Body of pancreas (tissue), 4 donors: ENCODE measurements around the gene NSFL1C. TPM values are rescaled to one million over a fixed set of nuclear protein-coding genes. Genes with fewer than 3 reads are reported as not detected.
A peak's percentile ranks its signal among the peaks of the same experiment; 100 is the strongest.

Experiments used
- ATAC-seq: fragments of 150-250 bp; one replicate; pipeline ENCODE4 v1.9.1; 2016
- DNase-seq, 4 donors: peaks; one replicate each; pipeline ENCODE4 v3.0.0-alpha.2; 2019
- H3K27ac ChIP-seq, 4 donors: fragments of 200-600 bp; sonication (generic); 1 replicate in 3 of 4; 2 replicates in 1 of 4; pipeline versions ENCODE4 v1.5.1 to v1.6.1; 2016 to 2019; ENCODE audit warnings: mild to moderate bottlenecking in 1 of 4, mixed read lengths in 1 of 4, moderate library complexity in 1 of 4
- H3K27me3 ChIP-seq, 2 donors: fragments of 200-600 bp; sonication (generic); one replicate each; pipeline ENCODE4 v1.6.0; 2016; ENCODE audit warnings: mild to moderate bottlenecking in 1 of 2
- H3K36me3 ChIP-seq, 2 donors: fragments of 200-600 bp; sonication (generic); replicated peaks in 1 of 2; 2 replicates each; pipeline ENCODE4 v1.5.1; 2016; ENCODE audit warnings: low read depth in 2 of 2; ENCODE audit not compliant: insufficient read depth in 1 of 2
- H3K4me1 ChIP-seq: fragments of 200-600 bp; sonication (generic); one replicate; pipeline ENCODE4 v1.6.0; 2016
- H3K4me3 ChIP-seq, 2 donors: fragments of 200-600 bp; sonication (generic); 1 replicate in 1 of 2; 2 replicates in 1 of 2; pipeline ENCODE4 v1.5.1; 2016 to 2019
- H3K9me3 ChIP-seq, 3 donors: fragments of 200-600 bp; sonication (generic); 1 replicate in 2 of 3; 2 replicates in 1 of 3; pipeline ENCODE4 v1.5.1; 2016
- POLR2A ChIP-seq, 3 donors: fragments of 450-650 bp; IDR thresholded peaks; one replicate each; pipeline ENCODE4 v1.6.1; 2016; ENCODE audit warnings: antibody characterized with exemption in 3 of 3, mild to moderate bottlenecking in 2 of 3
- WGBS, 2 donors: methylation state at CpG; one replicate each; pipeline ENCODE4 v1.1.5; 2017; 5-methylcytosine and 5-hydroxymethylcytosine counted together
- intact Hi-C: fragments of 100-400 bp; cut with DNase I; formaldehyde crosslinking; loops from one replicate; pipeline ENCODE4 v1.15.1; 2023
- total RNA-seq, 2 donors: library from RNA; depleted of rRNA; stranded (reverse); fragments of >200 nt; gene quantifications; one replicate each; pipeline ENCODE4 v1.1.0, GENCODE V29; 2016
- TF ChIP-seq, protein P1 (sequence below), 7 experiments: fragments of 450-650 bp in 4 of 7; fragments of 200-600 bp in 3 of 7; sonication (generic) in 3 of 7; IDR thresholded peaks; one replicate each; pipeline ENCODE4 v1.5.1; 2016 to 2019; ENCODE audit warnings: antibody characterized with exemption in 7 of 7

Gene NSFL1C
- total RNA-seq, 2 donors from 2014 or later, result 23.1 to 33.7 TPM

DNA sequence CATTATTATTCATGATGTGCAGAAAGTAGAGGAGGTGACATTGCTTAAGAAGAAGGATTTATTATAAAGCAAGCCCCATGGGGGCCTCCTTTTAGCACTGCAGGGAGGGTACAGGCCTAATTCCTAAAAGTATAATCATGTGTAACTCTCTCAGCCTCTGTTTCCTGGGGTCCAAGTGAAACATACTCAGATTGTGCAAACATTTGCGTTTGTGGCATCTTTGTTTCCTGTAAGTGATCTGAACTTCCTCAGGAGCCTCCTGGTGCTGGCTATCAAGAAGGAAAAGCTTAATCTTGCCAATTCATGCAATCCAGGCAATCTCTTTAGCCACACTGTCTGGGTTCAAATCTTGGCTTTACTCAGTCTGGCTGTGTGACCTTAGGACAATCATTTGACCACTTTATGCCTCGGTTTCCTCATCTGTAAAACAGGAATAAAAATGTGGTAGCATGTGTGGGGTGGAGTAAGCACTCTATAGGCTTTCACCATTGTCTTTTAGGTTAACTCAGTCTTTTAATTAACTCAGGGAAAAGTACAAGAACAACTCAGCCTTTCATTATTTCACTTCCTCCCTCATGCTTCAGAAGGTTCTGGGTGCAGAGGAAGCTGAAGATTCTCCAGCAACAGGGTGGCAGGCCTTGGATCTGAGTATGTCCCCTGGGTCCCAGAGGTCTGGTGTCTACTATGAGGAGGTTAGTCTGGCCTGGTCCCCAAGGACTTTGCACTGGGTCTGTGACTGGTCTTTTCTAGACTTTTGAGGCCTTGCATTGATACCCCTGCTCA is 25.4 kb upstream of the NSFL1C start:
- no peak for ATAC-seq

DNA sequence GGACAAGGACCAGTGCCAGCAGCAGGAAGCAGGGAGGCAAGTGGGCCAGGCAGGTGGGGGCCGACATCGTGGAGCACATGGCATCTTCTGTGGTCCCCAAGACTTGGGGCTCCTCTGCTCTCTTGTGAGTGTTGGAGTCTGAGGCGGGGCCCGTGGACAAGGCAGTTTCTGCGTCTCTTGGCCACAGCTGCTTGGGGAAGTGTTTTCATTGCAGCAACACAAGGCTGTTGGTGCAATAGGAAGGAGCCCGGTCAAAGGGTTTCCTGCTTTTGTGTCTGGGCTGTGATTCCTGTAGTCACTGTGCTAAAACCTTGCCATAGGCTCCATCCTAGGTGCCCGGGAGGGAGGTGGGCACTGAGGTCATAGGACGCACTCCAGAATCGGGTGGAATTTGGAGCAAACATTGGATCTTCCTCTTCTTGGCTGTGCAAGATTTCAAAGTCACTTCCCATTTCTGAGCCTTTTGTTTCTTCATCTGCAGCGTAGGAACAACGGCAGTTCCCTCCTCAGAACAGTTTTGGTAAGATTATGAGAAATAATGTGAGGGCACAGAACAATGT is 24.7 kb upstream of the NSFL1C start, which contains the start of gene SIRPB2:
TSS of gene SIRPB2 (minus strand) at position 140 of the 560 bp plus-strand sequence. CDS start at position 79, 61 bp downstream.
- TF ChIP-seq POLR2A (IDR thresholded peaks at IDR 0.05), result peak in 2 of 3 donors; percentile 21 to 55
- TF ChIP-seq, protein P1, sequence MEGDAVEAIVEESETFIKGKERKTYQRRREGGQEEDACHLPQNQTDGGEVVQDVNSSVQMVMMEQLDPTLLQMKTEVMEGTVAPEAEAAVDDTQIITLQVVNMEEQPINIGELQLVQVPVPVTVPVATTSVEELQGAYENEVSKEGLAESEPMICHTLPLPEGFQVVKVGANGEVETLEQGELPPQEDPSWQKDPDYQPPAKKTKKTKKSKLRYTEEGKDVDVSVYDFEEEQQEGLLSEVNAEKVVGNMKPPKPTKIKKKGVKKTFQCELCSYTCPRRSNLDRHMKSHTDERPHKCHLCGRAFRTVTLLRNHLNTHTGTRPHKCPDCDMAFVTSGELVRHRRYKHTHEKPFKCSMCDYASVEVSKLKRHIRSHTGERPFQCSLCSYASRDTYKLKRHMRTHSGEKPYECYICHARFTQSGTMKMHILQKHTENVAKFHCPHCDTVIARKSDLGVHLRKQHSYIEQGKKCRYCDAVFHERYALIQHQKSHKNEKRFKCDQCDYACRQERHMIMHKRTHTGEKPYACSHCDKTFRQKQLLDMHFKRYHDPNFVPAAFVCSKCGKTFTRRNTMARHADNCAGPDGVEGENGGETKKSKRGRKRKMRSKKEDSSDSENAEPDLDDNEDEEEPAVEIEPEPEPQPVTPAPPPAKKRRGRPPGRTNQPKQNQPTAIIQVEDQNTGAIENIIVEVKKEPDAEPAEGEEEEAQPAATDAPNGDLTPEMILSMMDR (IDR thresholded peaks at IDR 0.05), result no peak

More for the DNA sequence above, 25.4 kb upstream of the NSFL1C start:
- intact Hi-C loops, result no loop called here
- Histone ChIP-seq H3K27ac (peak overlapping the region in 1 of 4 donors; percentile 77), H3K9me3 (no peaks in the 10 kb centered on the region), H3K4me1 (no peaks in the 10 kb centered on the region), H3K36me3 (no peaks in the 10 kb centered on the region), H3K4me3 (no peak overlapping the region), H3K27me3 (no peaks in the 10 kb centered on the region)
- TF ChIP-seq, protein P1 (IDR thresholded peaks at IDR 0.05), result no peak
- no peak for TF ChIP-seq POLR2A (IDR thresholded peaks at IDR 0.05)
- no peak for DNase-seq
- 35 to 60% methylated on average over 2 of the region's 2 CpGs for WGBS, 2 donors

DNA sequence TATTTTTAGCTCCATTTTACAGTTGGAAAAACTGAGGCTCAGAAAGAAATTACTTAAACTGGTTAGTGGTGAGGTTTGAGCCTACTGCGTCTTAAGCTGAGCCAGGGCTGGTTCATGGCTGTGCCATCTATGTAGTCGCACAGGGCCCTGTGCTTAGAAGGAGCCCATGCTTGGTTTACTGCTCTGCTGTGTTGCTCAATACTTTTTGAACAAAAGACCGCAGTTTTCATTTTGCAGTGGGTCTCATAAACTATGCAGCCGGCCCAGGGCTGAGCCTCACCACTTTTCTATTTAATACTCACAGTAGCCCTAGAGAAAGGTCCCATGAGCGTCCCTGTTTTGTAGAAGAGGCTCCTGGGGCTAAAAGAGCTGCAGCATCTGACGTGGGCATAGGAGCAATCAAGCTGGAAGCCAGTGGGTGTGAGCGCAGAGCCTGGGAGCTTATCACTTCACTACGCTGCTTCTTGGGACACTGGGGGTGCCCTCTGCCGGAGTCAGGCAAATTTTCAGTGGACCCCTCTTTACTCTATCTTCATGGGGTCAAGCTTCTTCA is 24.1 kb upstream of the NSFL1C start:
- Histone ChIP-seq H3K4me3 (no peak overlapping the region), H3K4me1 (no peaks in the 10 kb centered on the region), H3K27ac (peak overlapping the region in 2 of 4 donors; percentile 27 to 77), H3K36me3 (no peaks in the 10 kb centered on the region), H3K27me3 (no peaks in the 10 kb centered on the region), H3K9me3 (no peaks in the 10 kb centered on the region)
- no peak for ATAC-seq
- WGBS, 2 donors, result 53 to 61% methylated on average over 6 to 9 of the region's 9 CpGs
- intact Hi-C loops, result no loop called here
- TF ChIP-seq, protein P1 (IDR thresholded peaks at IDR 0.05), result no peak
- no peak for TF ChIP-seq POLR2A (IDR thresholded peaks at IDR 0.05)
- no peak for DNase-seq

More for the DNA sequence above, 24.7 kb upstream of the NSFL1C start, which contains the start of gene SIRPB2:
- H3K27me3 ChIP-seq, result no peaks in the 10 kb centered on the region
- H3K9me3 ChIP-seq, result no peaks in the 10 kb centered on the region
- no peaks in the 10 kb centered on the region for H3K4me1 ChIP-seq
- intact Hi-C loops, result no loop called here
- H3K4me3 ChIP-seq, result no peak within 1 kb of the TSS
- H3K27ac ChIP-seq, result peak within 1 kb of the TSS in 2 of 4 donors; percentile 27 to 77
- WGBS, 2 donors, result 62 to 69% methylated on average over 6 to 11 of the region's 11 CpGs
- no peaks in the 10 kb centered on the region for H3K36me3 ChIP-seq
- ATAC-seq (no peak), DNase-seq (peak in 2 of 4 donors; percentile 17 to 65)

DNA sequence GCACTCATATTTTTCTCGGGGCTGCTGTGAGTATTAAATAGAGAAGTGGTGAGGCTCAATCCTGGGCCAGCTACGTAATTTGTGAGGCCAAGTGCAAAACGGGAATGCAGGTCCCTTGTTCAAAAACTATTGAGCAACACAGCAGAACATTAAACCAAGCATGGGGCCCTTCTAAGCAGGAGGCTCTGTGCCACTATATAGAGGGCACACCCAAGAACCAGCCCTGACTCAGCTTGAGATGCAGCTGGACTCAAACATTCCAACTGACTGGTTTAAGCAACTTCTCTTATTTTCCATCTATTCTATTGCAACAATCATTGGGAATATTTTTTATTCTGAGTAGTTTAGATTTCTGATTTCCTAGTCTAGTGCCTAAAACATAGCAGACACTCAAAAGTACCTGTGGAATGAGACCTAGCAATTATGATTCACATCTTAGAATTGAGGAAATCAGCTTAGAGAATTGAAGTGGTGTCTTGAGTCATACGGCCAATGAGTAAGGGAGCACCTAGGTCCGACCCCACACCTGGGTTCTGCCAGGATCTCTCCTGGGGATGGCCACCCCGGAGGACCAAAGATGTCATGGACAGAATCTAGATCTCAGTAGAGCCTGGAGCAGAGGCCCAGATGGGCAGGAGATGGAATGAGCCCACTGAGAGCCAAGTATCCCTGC is 23.3 kb upstream of the NSFL1C start:
- no peak overlapping the region for H3K4me3 ChIP-seq
- ATAC-seq (no peak), DNase-seq (peak in 1 of 4 donors; percentile 57)
- TF ChIP-seq POLR2A (IDR thresholded peaks at IDR 0.05), result peak in 1 of 3 donors; percentile 52
- TF ChIP-seq, protein P1 (IDR thresholded peaks at IDR 0.05), result no peak
- H3K27ac ChIP-seq, result peak overlapping the region in 1 of 4 donors; percentile 77
- H3K36me3 ChIP-seq, result no peaks in the 10 kb centered on the region
- intact Hi-C loops, result no loop called here
- no peaks in the 10 kb centered on the region for H3K4me1 ChIP-seq
- WGBS, 2 donors, result 55 to 66% methylated on average over 6 of the region's 6 CpGs
- H3K27me3 ChIP-seq, result no peaks in the 10 kb centered on the region
- no peaks in the 10 kb centered on the region for H3K9me3 ChIP-seq
